Mucosa of stomach (tissue), 1 donor: ENCODE results near the gene C1orf226.
"Not testable (repeated sequence)": the region's sequence is repeated elsewhere in the genome, so short reads cannot be mapped to it uniquely, and the experiment has no call there.

Experiments used
- H3K27me3 ChIP-seq: one replicate; pipeline ENCODE4 v1.7.0; 2013; ENCODE audit warnings: mild to moderate bottlenecking, low read length; ENCODE audit not compliant: control insufficient read depth, insufficient read depth
- H3K36me3 ChIP-seq: one replicate; pipeline ENCODE4 v1.7.0; 2013; ENCODE audit warnings: low read length; ENCODE audit not compliant: control insufficient read depth, insufficient read depth
- H3K4me1 ChIP-seq: one replicate; pipeline ENCODE4 v1.7.0; 2013; ENCODE audit warnings: mild to moderate bottlenecking, low read length; ENCODE audit not compliant: control insufficient read depth, insufficient read depth
- H3K4me3 ChIP-seq: one replicate; pipeline ENCODE4 v1.7.0; 2013; ENCODE audit warnings: low read length
- H3K9ac ChIP-seq: one replicate; pipeline ENCODE4 v1.7.0; 2013; ENCODE audit warnings: mild to moderate bottlenecking, low read length, moderate library complexity
- H3K9me3 ChIP-seq: one replicate; pipeline ENCODE4 v1.7.0; 2013; ENCODE audit warnings: mild to moderate bottlenecking, low read length, moderate library complexity; ENCODE audit not compliant: control insufficient read depth
- donor health status: Pancreatic carcinoma.

C1orf226 gene

GRCh38 chr1:162404550-162405160 lies 23.1 kb downstream of the C1orf226 start:
- H3K36me3 ChIP-seq, result no peaks in the 10 kb centered on the region
- no peak overlapping the region for H3K4me3 ChIP-seq
- H3K9ac ChIP-seq, result no peak overlapping the region
- no peaks in the 10 kb centered on the region for H3K27me3 ChIP-seq
- H3K4me1 ChIP-seq, result peaks cover 3% of the 10 kb centered on the region
- no peaks in the 10 kb centered on the region for H3K9me3 ChIP-seq

- no peak overlapping the region for H3K9ac ChIP-seq
Observed at GRCh38 chr1:162405800-162406199, 24.3 kb downstream of the C1orf226 start.

GRCh38 chr1:162406811-162407210 lies 25.3 kb downstream of the C1orf226 start:
- Histone ChIP-seq H3K27me3 (no peaks in the 10 kb centered on the region), H3K36me3 (no peaks in the 10 kb centered on the region), H3K9me3 (no peaks in the 10 kb centered on the region), H3K4me3 (no peak overlapping the region), H3K4me1 (peaks cover 3% of the 10 kb centered on the region), H3K9ac (no peak overlapping the region)

More at GRCh38 chr1:162405800-162406199, 24.3 kb downstream of the C1orf226 start:
- no peaks in the 10 kb centered on the region for H3K36me3 ChIP-seq
- H3K27me3 ChIP-seq, result no peaks in the 10 kb centered on the region
- H3K9me3 ChIP-seq, result no peaks in the 10 kb centered on the region
- no peak overlapping the region for H3K4me3 ChIP-seq
- H3K4me1 ChIP-seq, result peaks cover 3% of the 10 kb centered on the region

- Histone ChIP-seq H3K9me3 (no peaks in the 10 kb centered on the region), H3K4me3 (no peak overlapping the region), H3K9ac (no peak overlapping the region), H3K27me3 (no peaks in the 10 kb centered on the region), H3K36me3 (no peaks in the 10 kb centered on the region), H3K4me1 (peaks cover 3% of the 10 kb centered on the region)
Observed at GRCh38 chr1:162407539-162407938, 26.0 kb downstream of the C1orf226 start.

GRCh38 chr1:162412002-162412401 lies 30.5 kb downstream of the C1orf226 start, which contains the start of gene SH2D1B:
Gene SH2D1B (minus strand): TSS chr1:162412136. CDS start chr1:162412016, 120 bp downstream.
- Histone ChIP-seq H3K27me3 (no peaks in the 10 kb centered on the region), H3K9me3 (no peaks in the 10 kb centered on the region), H3K9ac (no peak within 1 kb of the TSS), H3K4me3 (no peak within 1 kb of the TSS), H3K36me3 (no peaks in the 10 kb centered on the region), H3K4me1 (no peaks in the 10 kb centered on the region)

GRCh38 chr1:162416215-162416614 lies 34.7 kb downstream of the C1orf226 start:
- H3K4me3 ChIP-seq, result no peak overlapping the region
- H3K4me1 ChIP-seq, result peaks cover 3% of the 10 kb centered on the region
- H3K27me3 ChIP-seq, result no peaks in the 10 kb centered on the region
- H3K9ac ChIP-seq, result no peak overlapping the region
- no peaks in the 10 kb centered on the region for H3K9me3 ChIP-seq
- H3K36me3 ChIP-seq, result no peaks in the 10 kb centered on the region

GRCh38 chr1:162416909-162417308 lies 35.4 kb downstream of the C1orf226 start:
- Histone ChIP-seq H3K36me3 (no peaks in the 10 kb centered on the region), H3K4me3 (no peak overlapping the region), H3K9me3 (no peaks in the 10 kb centered on the region), H3K9ac (no peak overlapping the region), H3K27me3 (no peaks in the 10 kb centered on the region), H3K4me1 (peaks cover 5% of the 10 kb centered on the region)

GRCh38 chr1:162417650-162418049 lies 36.1 kb downstream of the C1orf226 start:
- Histone ChIP-seq H3K4me3 (no peak overlapping the region), H3K36me3 (no peaks in the 10 kb centered on the region), H3K4me1 (peaks cover 5% of the 10 kb centered on the region), H3K27me3 (no peaks in the 10 kb centered on the region), H3K9ac (no peak overlapping the region), H3K9me3 (no peaks in the 10 kb centered on the region)

- not testable (repeated sequence) for H3K4me3 ChIP-seq, H3K36me3 ChIP-seq, H3K9me3 ChIP-seq, H3K9ac ChIP-seq, H3K27me3 ChIP-seq, H3K4me1 ChIP-seq
Observed at GRCh38 chr1:162418584-162418983, 37.1 kb downstream of the C1orf226 start.

- H3K9me3 ChIP-seq, H3K4me1 ChIP-seq, H3K27me3 ChIP-seq, H3K9ac ChIP-seq, H3K36me3 ChIP-seq, H3K4me3 ChIP-seq: not testable (repeated sequence)
Observed at GRCh38 chr1:162419450-162419931, 38.0 kb downstream of the C1orf226 start.

- H3K4me3 ChIP-seq, result no peak overlapping the region
- H3K4me1 ChIP-seq, result peaks cover 5% of the 10 kb centered on the region
- no peak overlapping the region for H3K9ac ChIP-seq
- no peaks in the 10 kb centered on the region for H3K9me3 ChIP-seq
- H3K36me3 ChIP-seq, result no peaks in the 10 kb centered on the region
- no peaks in the 10 kb centered on the region for H3K27me3 ChIP-seq
Observed at GRCh38 chr1:162420120-162420519, 38.6 kb downstream of the C1orf226 start.

- Histone ChIP-seq H3K9ac (no peak overlapping the region), H3K36me3 (no peaks in the 10 kb centered on the region), H3K4me1 (peaks cover 5% of the 10 kb centered on the region), H3K4me3 (no peak overlapping the region), H3K9me3 (no peaks in the 10 kb centered on the region), H3K27me3 (no peaks in the 10 kb centered on the region)
Observed at GRCh38 chr1:162421258-162422164, 40.0 kb downstream of the C1orf226 start.
